A673 (cell line): ENCODE measurements around the gene TBX20.
"Not testable (repeated sequence)": the region's sequence is repeated elsewhere in the genome, so short reads cannot be mapped to it uniquely, and the experiment has no call there.

Experiments used
- CTCF ChIP-seq: fragments of 300-800, 200-600 bp; sonication (generic); conservative IDR thresholded peaks from 2 replicates; pipeline ENCODE4 v1.5.1; 2017; ENCODE audit warnings: low read depth, mild to moderate bottlenecking, antibody characterized with exemption, low read length, moderate library complexity, mixed read lengths
- EZH2 ChIP-seq: fragments of 200-600 bp; sonication (generic); IDR thresholded peaks from 2 replicates; pipeline ENCODE4 v1.6.1; 2017; ENCODE audit warnings: borderline replicate concordance, low read depth, mild to moderate bottlenecking, mixed read lengths, antibody characterized with exemption, low read length; ENCODE audit not compliant: poor library complexity, severe bottlenecking

- not testable (repeated sequence) for TF ChIP-seq CTCF, EZH2
Observed at GRCh38 chr7:35220176-35220575, 33.7 kb downstream of the TBX20 start.
